ENCODE measurements around the gene CDR2. TPM values are rescaled to one million over a fixed set of nuclear protein-coding genes. Genes with fewer than 3 reads are reported as not detected.

Gene CDR2
- total RNA-seq, 1 donor from 2014 or later, result 57.6 TPM

DNA sequence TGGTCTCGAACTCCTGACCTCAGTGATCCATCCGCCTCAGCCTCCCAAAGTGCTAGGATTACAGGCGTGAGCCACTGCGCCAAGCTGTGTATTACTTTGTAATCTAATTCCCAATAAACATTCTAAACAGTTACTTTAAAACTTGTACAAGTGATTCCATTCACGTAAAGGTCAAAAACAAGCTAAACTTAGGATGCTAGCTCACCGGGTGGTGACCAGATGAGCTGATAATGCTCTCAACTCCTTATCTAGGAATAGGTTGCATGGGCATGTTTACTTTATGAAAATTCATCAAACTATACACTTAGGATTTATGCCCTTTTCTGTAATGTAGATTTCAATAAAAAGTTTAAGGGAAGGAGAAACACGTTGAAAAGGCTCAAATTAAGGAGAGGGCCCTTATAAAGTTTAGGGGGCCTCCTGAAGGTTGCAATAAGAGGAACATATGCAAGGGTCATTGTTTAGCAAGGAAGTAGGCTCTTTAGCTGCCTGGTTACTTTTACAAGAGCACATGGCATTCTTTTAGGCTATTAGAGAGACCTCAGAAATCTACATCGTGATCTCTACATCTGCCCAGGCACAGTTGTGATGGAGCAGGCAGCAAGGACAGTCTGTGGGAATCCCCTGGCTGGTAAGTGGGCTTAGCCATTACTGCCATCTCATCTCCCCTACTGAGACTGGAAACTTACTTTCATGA lies 13.3 kb downstream of the CDR2 start:
- no peaks in the 10 kb centered on the region for H3K27me3 ChIP-seq (ENCODE audit: insufficient read depth, low read length)
- DNase-seq (ENCODE audit: low read depth) (no peak), FAIRE-seq (no peak)
- H3K36me3 ChIP-seq (ENCODE audit: insufficient read depth, low read length), result peaks cover 38% of the 10 kb centered on the region
- H3K9ac ChIP-seq (ENCODE audit: low read length), result no peak overlapping the region
- H3K9me3 ChIP-seq (ENCODE audit: insufficient read depth, low read depth, low read length), result no peaks in the 10 kb centered on the region
- H3K4me2 ChIP-seq (ENCODE audit: low read length), result no peak overlapping the region
- H3K4me3 ChIP-seq (ENCODE audit: insufficient read depth, low read depth, low read length), result no peak overlapping the region
- no peak for TF ChIP-seq EZH2 (IDR thresholded peaks at IDR 0.05; ENCODE audit: insufficient read depth, low read length)
- TF ChIP-seq, protein P1, sequence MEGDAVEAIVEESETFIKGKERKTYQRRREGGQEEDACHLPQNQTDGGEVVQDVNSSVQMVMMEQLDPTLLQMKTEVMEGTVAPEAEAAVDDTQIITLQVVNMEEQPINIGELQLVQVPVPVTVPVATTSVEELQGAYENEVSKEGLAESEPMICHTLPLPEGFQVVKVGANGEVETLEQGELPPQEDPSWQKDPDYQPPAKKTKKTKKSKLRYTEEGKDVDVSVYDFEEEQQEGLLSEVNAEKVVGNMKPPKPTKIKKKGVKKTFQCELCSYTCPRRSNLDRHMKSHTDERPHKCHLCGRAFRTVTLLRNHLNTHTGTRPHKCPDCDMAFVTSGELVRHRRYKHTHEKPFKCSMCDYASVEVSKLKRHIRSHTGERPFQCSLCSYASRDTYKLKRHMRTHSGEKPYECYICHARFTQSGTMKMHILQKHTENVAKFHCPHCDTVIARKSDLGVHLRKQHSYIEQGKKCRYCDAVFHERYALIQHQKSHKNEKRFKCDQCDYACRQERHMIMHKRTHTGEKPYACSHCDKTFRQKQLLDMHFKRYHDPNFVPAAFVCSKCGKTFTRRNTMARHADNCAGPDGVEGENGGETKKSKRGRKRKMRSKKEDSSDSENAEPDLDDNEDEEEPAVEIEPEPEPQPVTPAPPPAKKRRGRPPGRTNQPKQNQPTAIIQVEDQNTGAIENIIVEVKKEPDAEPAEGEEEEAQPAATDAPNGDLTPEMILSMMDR (IDR thresholded peaks at IDR 0.05; ENCODE audit: insufficient read depth, low read depth, low read length), result no peak
- no peaks in the 10 kb centered on the region for H3K27me3 Mint-ChIP-seq (ENCODE audit: low read depth, unreplicated experiment)
- H3K4me1 ChIP-seq (ENCODE audit: insufficient read depth, low read length), result peaks cover 13% of the 10 kb centered on the region
- peak overlapping the region; percentile 26 for H3K27ac Mint-ChIP-seq (ENCODE audit: unreplicated experiment)
- no peak overlapping the region for H3K4me3 Mint-ChIP-seq (ENCODE audit: unreplicated experiment)
- H4K20me1 ChIP-seq (ENCODE audit: insufficient read depth, low read length), result peaks cover 73% of the 10 kb centered on the region
- peaks cover 32% of the 10 kb centered on the region for H3K36me3 Mint-ChIP-seq (ENCODE audit: low read depth, unreplicated experiment)
- H3K9me3 Mint-ChIP-seq (ENCODE audit: unreplicated experiment), result no peaks in the 10 kb centered on the region
- H2AFZ ChIP-seq (ENCODE audit: low read depth, low read length), result no peak overlapping the region
- H3K27ac ChIP-seq (ENCODE audit: low read depth, low read length), result no peak overlapping the region
- peaks cover 40% of the 10 kb centered on the region for H3K4me1 Mint-ChIP-seq (ENCODE audit: low read depth, unreplicated experiment)
- H3K79me2 ChIP-seq (ENCODE audit: insufficient read depth, low read length), result peaks cover 77% of the 10 kb centered on the region

DNA sequence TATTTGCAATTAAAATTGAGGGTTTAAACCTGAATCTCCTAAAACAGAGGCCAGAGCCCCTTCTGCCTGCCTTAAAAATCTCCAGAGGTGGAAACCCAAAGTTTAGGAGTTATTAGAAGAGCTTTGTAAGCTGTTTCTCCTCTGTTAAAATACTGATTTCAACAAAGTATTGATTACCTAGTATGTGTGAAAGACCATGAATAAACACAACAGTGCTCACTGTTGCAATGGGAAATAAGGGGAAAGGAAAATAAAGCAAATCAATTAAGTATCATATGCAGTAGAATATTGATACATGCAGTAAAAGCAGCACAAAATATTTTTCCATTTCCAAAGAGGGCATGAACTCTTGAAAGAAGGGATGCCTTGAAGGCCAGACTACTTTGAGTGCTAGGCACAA lies 14.7 kb downstream of the CDR2 start:
- H2AFZ ChIP-seq (ENCODE audit: low read depth, low read length), result no peak overlapping the region
- peaks cover 36% of the 10 kb centered on the region for H3K36me3 ChIP-seq (ENCODE audit: insufficient read depth, low read length)
- Mint-ChIP-seq H3K9me3 (ENCODE audit: unreplicated experiment) (no peaks in the 10 kb centered on the region), H3K27me3 (ENCODE audit: low read depth, unreplicated experiment) (no peaks in the 10 kb centered on the region), H3K27ac (ENCODE audit: unreplicated experiment) (peak overlapping the region; percentile 19), H3K4me1 (ENCODE audit: low read depth, unreplicated experiment) (peaks cover 30% of the 10 kb centered on the region), H3K4me3 (ENCODE audit: unreplicated experiment) (no peak overlapping the region), H3K36me3 (ENCODE audit: low read depth, unreplicated experiment) (peaks cover 28% of the 10 kb centered on the region)
- peaks cover 13% of the 10 kb centered on the region for H3K4me1 ChIP-seq (ENCODE audit: insufficient read depth, low read length)
- H4K20me1 ChIP-seq (ENCODE audit: insufficient read depth, low read length), result peaks cover 66% of the 10 kb centered on the region
- H3K79me2 ChIP-seq (ENCODE audit: insufficient read depth, low read length), result peaks cover 76% of the 10 kb centered on the region
- H3K27me3 ChIP-seq (ENCODE audit: insufficient read depth, low read length), result no peaks in the 10 kb centered on the region
- no peak for DNase-seq (ENCODE audit: low read depth)
- H3K9me3 ChIP-seq (ENCODE audit: insufficient read depth, low read depth, low read length), result no peaks in the 10 kb centered on the region
- no peak overlapping the region for H3K4me2 ChIP-seq (ENCODE audit: low read length)
- no peak overlapping the region for H3K9ac ChIP-seq (ENCODE audit: low read length)
- no peak for TF ChIP-seq EZH2 (IDR thresholded peaks at IDR 0.05; ENCODE audit: insufficient read depth, low read length)
- TF ChIP-seq, protein P1 (IDR thresholded peaks at IDR 0.05; ENCODE audit: insufficient read depth, low read depth, low read length), result no peak
- no peak overlapping the region for H3K4me3 ChIP-seq (ENCODE audit: insufficient read depth, low read depth, low read length)
- no peak for FAIRE-seq
- H3K27ac ChIP-seq (ENCODE audit: low read depth, low read length), result no peak overlapping the region

DNA sequence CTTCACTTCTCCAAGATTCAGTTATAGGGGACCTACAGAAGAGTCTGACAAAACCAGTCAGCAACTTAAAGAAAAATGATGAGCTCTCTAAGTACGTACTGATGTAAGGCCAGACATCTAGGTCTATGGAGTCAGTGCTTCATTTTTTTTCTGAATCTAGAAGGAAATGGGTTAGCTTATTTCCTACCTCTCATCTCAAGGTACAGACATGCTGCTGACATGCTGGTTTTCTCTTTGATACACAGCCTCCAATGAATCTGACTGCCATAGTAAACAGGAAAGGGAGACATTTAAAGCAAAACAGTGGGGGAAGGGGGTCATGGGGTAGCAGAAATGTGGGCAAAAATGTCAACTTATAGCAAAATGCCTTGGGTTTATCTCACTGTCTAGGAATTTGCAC lies 16.4 kb downstream of the CDR2 start:
- peaks cover 62% of the 10 kb centered on the region for H3K79me2 ChIP-seq (ENCODE audit: insufficient read depth, low read length)
- Mint-ChIP-seq H3K27me3 (ENCODE audit: low read depth, unreplicated experiment) (no peaks in the 10 kb centered on the region), H3K36me3 (ENCODE audit: low read depth, unreplicated experiment) (peaks cover 20% of the 10 kb centered on the region), H3K4me1 (ENCODE audit: low read depth, unreplicated experiment) (peaks cover 43% of the 10 kb centered on the region), H3K27ac (ENCODE audit: unreplicated experiment) (peak overlapping the region; percentile 97), H3K4me3 (ENCODE audit: unreplicated experiment) (peak overlapping the region; percentile 30), H3K9me3 (ENCODE audit: unreplicated experiment) (no peaks in the 10 kb centered on the region)
- FAIRE-seq (no peak), DNase-seq (ENCODE audit: low read depth) (no peak)
- TF ChIP-seq, protein P1 (IDR thresholded peaks at IDR 0.05; ENCODE audit: insufficient read depth, low read depth, low read length), result no peak
- no peak for TF ChIP-seq EZH2 (IDR thresholded peaks at IDR 0.05; ENCODE audit: insufficient read depth, low read length)
- no peak overlapping the region for H3K4me3 ChIP-seq (ENCODE audit: insufficient read depth, low read depth, low read length)
- peak overlapping the region; percentile 51 for H3K4me2 ChIP-seq (ENCODE audit: low read length)
- no peaks in the 10 kb centered on the region for H3K9me3 ChIP-seq (ENCODE audit: insufficient read depth, low read depth, low read length)
- peaks cover 25% of the 10 kb centered on the region for H3K4me1 ChIP-seq (ENCODE audit: insufficient read depth, low read length)
- peak overlapping the region; percentile 17 for H3K9ac ChIP-seq (ENCODE audit: low read length)
- peaks cover 24% of the 10 kb centered on the region for H3K36me3 ChIP-seq (ENCODE audit: insufficient read depth, low read length)
- H2AFZ ChIP-seq (ENCODE audit: low read depth, low read length), result no peak overlapping the region
- H4K20me1 ChIP-seq (ENCODE audit: insufficient read depth, low read length), result peaks cover 64% of the 10 kb centered on the region
- H3K27ac ChIP-seq (ENCODE audit: low read depth, low read length), result peak overlapping the region; percentile 57
- H3K27me3 ChIP-seq (ENCODE audit: insufficient read depth, low read length), result no peaks in the 10 kb centered on the region

Measured in astrocyte (in vitro differentiated cells and primary cell).